T follicular helper cell (primary cell): Measurements from ENCODE around the gene ZBP1.
"Not testable (repeated sequence)": the region's sequence is repeated elsewhere in the genome, so short reads cannot be mapped to it uniquely, and the experiment has no call there.

Experiments used
- DNase-seq: peaks from one replicate; pipeline ENCODE4 v3.0.0-alpha.2; 2020; ENCODE audit warnings: low read depth

Gene ZBP1

DNA sequence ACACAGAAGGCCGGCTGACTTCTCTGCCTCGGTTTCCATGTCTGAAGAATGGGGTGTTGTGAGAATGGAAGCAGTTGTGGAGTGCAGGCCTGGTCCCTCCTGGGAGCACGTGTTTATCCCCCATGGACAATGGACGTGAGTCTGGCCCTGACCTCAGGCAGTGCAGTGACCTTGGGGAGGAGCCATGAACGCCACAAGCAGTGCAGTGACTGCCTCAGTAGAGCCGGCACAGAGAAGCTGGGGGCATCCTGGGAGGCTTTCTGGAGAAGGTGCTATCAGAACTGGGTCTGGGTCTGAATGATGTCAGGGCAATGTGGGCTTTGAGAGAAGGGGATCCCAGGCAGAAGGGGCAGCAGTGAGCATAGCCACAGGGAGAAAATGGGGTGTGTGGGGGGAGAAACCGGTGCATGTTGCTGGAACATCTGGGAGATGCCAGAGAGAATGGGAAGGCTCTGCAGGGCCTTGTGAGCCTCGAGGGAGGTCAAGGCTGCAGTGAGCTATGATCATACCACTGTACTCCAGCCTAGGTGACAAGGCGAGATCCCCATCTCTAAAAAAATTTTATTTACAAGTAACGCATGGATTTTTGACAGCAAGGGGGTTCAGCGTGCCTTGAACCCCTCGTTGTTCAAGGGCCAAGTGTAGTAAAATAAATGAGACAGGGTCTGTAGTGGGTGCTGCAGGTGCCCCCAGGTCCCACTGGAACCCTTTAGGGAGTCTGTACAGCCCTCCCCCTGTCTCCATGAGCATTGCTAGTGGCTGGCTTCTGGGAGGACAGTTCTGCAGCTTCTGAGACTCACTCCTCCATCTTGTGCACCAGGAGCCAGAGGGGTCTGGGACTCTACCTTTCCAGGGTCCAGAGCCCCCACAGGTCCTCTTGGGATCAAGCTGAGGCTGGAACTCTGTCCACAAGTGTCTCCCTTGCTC lies 27.0 kb upstream of the ZBP1 start:
- DNase-seq = no peak

GRCh38 chr20:57638895-57639236 lies 18.6 kb upstream of the ZBP1 start:
- DNase-seq = no peak

DNA sequence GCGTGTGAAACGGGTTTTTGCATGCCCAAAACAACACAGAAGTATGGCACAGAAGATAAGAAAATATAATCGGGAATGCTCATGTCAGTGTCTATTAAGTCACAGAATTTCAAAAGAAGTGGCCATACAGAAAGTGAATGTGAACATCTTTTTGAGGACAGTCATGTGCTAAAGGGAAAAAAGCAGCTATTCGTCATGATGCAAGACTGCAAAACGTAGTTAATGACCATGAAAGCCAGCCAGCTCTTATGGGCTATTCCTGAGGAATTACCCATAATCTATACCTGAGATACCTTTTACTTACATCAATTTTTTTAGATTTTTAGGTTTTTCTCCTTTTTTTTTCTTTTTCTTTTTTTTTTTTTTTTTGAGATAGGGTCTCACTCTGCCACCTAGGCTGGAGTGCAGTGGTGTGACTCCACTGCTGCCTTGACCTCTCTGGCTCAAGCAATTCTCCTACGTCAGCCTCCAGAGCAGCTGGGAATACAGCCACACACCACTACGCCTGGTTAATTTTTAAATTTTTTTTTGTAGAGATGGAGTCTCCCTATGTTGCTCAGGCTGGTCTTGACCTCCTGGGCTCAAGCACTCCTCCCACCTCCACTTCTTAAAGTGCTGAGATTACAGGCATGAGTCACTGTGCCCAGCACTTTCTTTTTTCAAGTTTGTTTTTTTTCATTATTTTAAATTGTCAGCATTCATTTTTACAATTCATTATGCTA lies 18.1 kb upstream of the ZBP1 start:
- DNase-seq = no peak

GRCh38 chr20:57633945-57634491 lies 13.8 kb upstream of the ZBP1 start:
- no peak for DNase-seq

- no peak for DNase-seq
Observed at GRCh38 chr20:57632286-57632685, 12.1 kb upstream of the ZBP1 start.

DNA sequence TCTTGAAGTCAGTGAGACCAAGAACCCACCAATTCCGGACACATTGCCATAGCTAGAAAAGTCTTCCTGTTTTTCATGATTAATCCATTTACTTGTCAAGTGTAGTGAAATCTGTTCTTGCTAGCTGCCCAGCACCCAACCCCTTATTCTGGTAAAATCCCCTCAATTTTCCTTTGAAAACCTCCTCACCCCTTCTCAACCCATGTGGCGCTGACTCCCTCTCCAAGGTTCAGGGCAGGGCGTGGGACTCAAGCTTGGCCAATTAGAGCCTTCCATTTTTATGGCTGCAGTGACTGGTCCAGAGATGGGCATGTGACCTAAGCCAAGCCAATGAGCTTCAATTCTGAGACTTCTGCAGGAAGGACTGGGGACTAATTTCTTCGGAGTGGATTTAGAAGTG lies 9.8 kb upstream of the ZBP1 start:
- DNase-seq = no peak

DNA sequence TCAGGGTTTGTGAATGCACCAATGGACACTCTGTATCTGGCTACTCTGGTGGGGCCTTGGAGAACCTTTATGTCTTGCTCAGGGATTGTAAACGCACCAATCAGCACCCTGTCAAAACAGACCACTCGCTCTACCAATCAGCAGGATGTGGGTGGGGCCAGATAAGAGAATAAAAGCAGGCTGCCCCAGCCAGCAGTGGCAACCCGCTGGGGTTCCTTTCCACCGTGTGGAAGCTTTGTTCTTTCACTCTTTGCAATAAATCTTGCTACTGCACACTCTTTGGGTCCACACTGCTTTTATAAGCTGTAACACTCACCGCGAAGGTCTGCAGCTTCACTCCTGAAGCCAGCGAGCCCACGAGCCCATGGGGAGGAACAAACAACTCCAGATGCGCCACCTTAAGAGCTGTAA lies 9.3 kb upstream of the ZBP1 start:
- DNase-seq = not testable (repeated sequence)

GRCh38 chr20:57628962-57629308 lies 8.7 kb upstream of the ZBP1 start:
- not testable (repeated sequence) for DNase-seq

GRCh38 chr20:57628047-57628961 lies 8.1 kb upstream of the ZBP1 start:
- peak; percentile 63 for DNase-seq

DNA sequence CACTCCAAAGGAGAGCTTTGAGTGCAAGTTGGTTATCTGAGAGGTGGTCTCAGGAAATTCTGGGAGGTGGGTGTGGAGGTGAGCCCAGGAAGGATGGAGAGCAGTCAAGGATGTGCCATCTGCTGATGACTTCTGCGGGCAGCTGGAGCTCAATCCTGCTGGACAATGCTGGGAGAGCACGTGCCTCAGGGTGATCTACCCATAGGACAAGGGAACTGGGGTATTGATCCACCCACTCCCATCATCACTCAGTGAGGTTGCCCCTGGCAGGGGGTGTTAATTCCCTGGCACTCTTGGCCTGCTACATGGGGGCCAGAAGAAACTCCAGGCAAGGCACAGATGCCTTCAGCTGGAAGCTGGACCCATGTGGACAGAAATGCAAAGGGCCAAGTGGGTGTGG lies 7.1 kb upstream of the ZBP1 start:
- no peak for DNase-seq

DNA sequence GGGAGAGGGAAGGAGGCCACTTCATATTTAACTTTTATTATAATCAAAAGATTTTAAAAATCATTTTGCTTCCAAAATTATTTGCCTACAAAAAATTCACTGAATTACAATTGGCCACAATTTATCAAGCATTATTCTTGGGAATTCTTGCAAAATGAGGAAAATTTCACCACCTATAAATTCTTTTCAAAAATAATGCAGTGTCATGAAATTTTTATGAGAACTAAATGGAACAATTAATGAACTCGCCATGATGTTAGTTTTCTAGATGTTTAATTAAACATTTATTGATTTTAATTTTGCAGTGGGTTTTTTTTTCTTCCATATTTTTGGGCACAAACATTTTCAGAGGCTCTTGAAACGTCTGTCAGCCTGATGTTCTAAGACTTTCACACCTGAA lies 5.8 kb upstream of the ZBP1 start:
- DNase-seq = no peak

DNA sequence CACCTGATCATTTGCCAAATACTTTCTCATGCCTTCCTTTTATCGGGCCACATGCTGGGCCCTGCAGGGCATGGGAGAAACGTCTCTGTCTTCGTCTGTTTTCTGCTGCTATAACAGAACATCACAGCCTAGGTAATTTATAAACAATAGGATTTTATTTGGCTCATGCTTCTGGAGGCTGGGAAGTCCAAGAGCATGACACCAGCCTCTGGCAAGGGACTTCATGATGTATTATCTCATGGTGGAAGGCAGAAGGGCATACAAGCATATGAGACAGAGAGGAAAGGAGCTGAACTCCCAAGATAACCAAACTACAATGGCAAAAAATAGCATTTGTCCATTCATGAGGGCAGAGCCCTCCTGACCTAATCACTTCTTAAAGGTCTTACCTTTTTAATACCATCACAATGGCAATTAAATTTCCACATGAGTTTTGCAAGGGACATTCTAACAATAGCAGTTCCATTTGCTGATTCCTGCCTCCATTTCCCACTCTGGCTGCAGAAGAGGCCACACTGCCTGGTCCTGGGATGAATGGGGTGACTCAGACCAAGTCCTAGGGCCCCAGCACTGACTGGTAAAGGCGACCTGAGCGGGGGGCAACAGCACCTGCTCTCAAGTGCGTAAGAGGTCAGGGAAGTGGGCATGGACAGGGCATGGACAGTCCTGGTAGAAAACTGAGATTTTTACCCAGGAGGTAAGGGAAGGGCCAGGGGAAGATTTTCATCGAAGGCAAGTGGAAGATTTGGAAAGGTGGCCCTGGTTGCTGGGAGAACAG lies 5.1 kb upstream of the ZBP1 start:
- no peak for DNase-seq

- no peak for DNase-seq
Observed at GRCh38 chr20:57624124-57624523, 3.9 kb upstream of the ZBP1 start.

DNA sequence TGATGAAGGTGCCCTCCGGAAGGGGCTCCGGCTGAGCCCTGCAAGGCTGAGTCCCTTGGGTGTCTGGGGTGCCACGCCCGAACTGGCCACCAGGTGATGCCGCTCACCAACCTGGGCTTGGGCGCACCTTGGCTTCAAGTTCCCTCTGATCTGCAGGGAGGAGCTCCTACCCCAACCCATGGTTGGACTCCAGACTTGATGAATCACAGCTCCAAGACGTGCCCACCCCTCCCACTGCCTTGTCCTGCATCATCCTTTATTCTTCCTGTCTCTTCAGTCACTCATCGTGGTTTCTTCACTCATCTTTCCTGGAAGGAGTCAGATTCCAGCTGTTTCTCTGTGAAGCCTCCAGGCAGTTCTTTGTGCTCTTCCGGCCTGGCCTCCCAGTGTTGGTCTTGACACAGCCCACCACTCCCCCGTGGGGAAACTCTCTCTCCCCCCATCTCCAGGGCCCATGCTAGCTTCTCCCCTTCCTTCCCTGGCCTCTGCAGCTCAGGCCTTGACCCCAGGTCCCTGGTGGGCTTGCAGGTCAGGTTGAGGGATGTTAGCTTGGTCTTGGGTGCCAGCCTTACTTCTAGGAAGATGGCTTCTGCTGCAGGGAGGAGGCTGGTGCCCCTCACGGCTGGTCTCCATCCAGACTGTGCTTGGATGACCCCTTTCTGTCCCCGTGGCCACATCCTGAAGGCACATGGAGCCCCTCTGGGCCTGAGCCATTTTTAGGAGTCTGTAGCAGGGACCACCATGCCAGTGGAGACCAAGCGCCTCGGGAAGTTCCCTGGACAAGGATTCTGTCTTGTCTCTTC lies 2.6 kb upstream of the ZBP1 start:
- peak; percentile 60 for DNase-seq

DNA sequence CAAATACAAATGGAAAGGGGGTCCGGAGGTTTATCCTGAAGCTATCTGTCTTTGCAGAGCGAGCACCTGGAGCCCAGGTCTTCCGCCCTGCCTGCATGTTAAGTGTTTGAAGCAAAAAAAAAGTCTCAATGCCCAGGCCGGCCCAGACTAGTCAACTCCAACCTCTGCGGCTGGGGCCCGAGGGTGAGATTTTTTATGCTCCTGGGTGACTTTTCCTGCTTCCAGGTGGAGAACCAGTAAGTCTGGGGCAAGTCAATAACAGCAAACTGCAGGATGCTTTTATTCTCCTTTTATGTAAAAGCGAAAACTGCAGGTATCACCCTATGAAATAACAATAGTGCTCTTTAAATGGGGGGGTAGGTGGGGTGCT lies 2.0 kb upstream of the ZBP1 start:
- no peak for DNase-seq

DNA sequence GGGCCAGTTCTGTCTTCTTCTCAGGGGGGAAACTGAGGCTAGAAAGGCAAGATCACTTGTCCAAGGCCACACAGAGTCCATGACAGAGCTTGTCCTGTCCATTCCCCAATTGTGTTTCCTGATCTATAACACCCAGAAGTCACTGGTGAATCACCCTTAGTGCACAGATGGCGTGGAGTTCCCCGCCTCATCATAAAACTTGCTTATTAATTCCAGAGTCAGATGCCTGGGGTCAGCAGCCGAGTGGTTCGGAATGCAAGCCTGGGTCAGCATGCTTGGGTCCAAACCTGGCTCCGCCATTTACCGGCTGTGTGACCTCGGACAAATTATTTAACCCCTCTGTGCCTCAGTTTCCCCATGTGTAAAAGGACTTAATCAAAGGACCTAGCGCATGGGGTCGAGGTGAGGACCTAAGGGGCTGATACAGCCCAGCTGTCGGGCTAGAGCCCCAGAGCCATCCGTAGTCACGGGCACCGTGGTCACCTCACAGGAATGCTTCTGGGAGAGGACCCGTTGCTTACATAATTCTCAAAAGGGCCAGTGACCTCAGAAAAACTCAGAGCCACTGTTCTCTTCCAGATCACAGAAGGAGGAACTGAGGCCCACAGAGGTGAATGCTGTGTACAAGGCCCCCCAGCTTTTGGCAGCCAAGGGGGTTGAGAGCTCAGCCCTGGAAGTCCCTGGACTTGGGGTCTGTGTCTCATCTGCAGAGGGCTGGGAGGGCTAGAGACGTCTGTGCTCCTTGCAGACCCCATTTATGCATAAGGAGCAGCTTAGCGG lies 1.4 kb upstream of the ZBP1 start:
- no peak for DNase-seq

- no peak for DNase-seq
Observed at GRCh38 chr20:57620999-57621398, 773 bp upstream of the ZBP1 start.

DNA sequence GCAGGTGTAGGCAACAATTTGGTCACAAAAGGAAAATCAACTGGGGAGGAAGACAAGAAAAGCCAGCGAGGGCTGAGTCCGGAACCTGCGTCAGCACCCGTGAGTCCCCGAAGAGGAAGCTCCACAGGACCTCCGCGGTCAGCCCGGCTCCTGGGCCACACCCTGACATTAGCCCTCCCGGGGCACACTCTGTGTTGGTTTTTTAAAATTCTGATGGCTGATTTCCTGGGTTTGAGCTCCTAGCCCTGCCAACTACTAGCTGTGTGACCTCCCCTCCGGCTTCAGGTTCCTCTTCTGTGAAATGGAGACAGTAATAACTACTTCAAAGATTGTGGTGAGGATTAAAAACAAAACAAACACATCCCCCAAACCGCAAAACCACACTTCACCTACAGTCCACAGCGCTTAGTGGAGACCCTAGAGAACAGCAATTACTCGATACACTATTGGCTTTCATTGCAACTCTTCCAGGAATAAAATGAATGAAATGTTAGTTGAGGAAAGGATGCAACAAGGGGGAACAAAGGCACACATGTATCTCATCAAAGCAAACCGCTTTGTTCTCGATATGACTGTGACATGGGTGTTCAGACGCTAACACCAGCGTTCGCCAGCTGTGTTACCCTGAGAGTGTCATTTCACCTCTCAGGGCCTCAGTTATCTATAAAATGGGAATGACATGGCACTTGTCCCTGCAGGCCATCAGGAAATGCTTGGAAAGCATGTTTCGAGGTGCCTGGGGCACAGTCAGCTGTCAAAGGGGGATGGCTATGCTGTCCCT lies 985 bp downstream of the ZBP1 start:
- DNase-seq = peak; percentile 36

DNA sequence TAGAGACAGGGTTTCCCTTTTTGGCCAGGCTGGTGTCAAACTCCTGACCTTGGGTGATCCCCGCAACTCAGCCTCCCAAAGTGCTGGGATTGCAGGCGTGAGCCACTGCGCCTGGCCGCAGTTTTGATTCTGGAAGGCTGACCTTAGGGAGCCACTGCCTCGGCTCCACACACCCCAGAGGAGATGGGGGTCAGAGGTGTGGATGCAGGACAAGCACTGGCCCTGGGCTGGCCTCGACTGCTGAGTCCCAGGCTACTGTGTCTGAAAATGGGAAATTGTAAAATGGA lies 1.5 kb downstream of the ZBP1 start:
- DNase-seq = no peak
